SK-N-SH treated with all-trans-retinoic acid at 6 μM for 48 hours (cell line): ENCODE measurements around the gene MAGI3.

Experiments
- ARNTL ChIP-seq: fragments of 450-650 bp; formaldehyde crosslinking; IDR thresholded peaks from 2 replicates; pipeline ENCODE4 v1.5.0; 2020; ENCODE audit warnings: low read depth, mild to moderate bottlenecking, moderate library complexity, borderline replicate concordance
- BACH2 ChIP-seq: fragments of 250-450 bp; sonication (Bioruptor Pico); IDR thresholded peaks from 2 replicates; pipeline ENCODE4 v1.9.0; 2021; ENCODE audit warnings: mild to moderate bottlenecking, borderline replicate concordance
- CREB5 ChIP-seq: fragments of 250-450 bp; sonication (Bioruptor Pico); IDR thresholded peaks from 2 replicates; pipeline ENCODE4 v1.5.1; 2020; ENCODE audit warnings: low read depth, mild to moderate bottlenecking, moderate library complexity
- GLIS3 ChIP-seq: fragments of 250-450 bp; sonication (Bioruptor Pico); IDR thresholded peaks from 2 replicates; pipeline ENCODE4 v1.5.0; 2020; ENCODE audit warnings: mild to moderate bottlenecking, moderate library complexity
- ISL1 ChIP-seq: fragments of 250-450 bp; sonication (Bioruptor Pico); IDR thresholded peaks from 2 replicates; pipeline ENCODE4 v2.1.2; 2022; ENCODE audit warnings: mild to moderate bottlenecking, moderate library complexity
- OSR1 ChIP-seq: fragments of 250-450 bp; sonication (Bioruptor Pico); IDR thresholded peaks from 2 replicates; pipeline ENCODE4 v1.8.0; 2022; ENCODE audit warnings: moderate library complexity, mild to moderate bottlenecking, inconsistent platforms
- PATZ1 ChIP-seq: fragments of 250-450 bp; sonication (Bioruptor Pico); IDR thresholded peaks from 2 replicates; pipeline ENCODE4 v1.8.0; 2020; ENCODE audit warnings: mild to moderate bottlenecking, moderate library complexity, borderline replicate concordance
- PPARA ChIP-seq: fragments of 250-450 bp; sonication (Bioruptor Pico); IDR thresholded peaks from 2 replicates; pipeline ENCODE4 v1.5.0; 2020; ENCODE audit warnings: mild to moderate bottlenecking, borderline replicate concordance
- RARB ChIP-seq: fragments of 250-450 bp; sonication (Bioruptor Pico); IDR thresholded peaks from 2 replicates; pipeline ENCODE4 v1.8.0; 2021; ENCODE audit warnings: mild to moderate bottlenecking, moderate library complexity
- TCF4 ChIP-seq: fragments of 250-450 bp; sonication (Bioruptor Pico); IDR thresholded peaks from 2 replicates; pipeline ENCODE4 v1.8.0; 2021; ENCODE audit warnings: mild to moderate bottlenecking, moderate library complexity, borderline replicate concordance
- ZFP30 ChIP-seq: fragments of 450-650 bp; formaldehyde crosslinking; IDR thresholded peaks from 2 replicates; pipeline ENCODE4 v1.5.0; 2022; ENCODE audit warnings: mild to moderate bottlenecking, moderate library complexity
- ZNF70 ChIP-seq: fragments of 450-650 bp; formaldehyde crosslinking; IDR thresholded peaks from 2 replicates; pipeline ENCODE4 v1.5.0; 2020; ENCODE audit warnings: mild to moderate bottlenecking, moderate library complexity

- TF ChIP-seq ARNTL (CRISPR knock-in tag) (no peak), OSR1 (CRISPR knock-in tag) (no peak), TCF4 (no peak), RARB (CRISPR knock-in tag) (no peak), ZFP30 (CRISPR knock-in tag) (no peak), PPARA (CRISPR knock-in tag) (no peak), ISL1 (CRISPR knock-in tag) (no peak), ZNF70 (no peak), PATZ1 (CRISPR knock-in tag) (no peak), CREB5 (CRISPR knock-in tag) (no peak), BACH2 (CRISPR knock-in tag) (no peak), GLIS3 (CRISPR knock-in tag) (no peak)
Observed at GRCh38 chr1:113665071-113665470, 274.8 kb downstream of the MAGI3 start.
